SK-N-SH (cell line): ENCODE data around the gene ADCY1. TPM values are rescaled to one million over a fixed set of nuclear protein-coding genes. Genes with fewer than 3 reads are reported as not detected.

Experiments used
- CTCF ChIA-PET: fragments of 300-600, 350-600 bp; formaldehyde crosslinking; extraction: SDS; loops from one replicate; lab custom pipeline; 2021; lab: Yijun Ruan, JAX
- POLR2A ChIA-PET: fragments of 350-600 bp; sonication (Branson Sonifier 250); formaldehyde crosslinking; extraction: SDS; loops from one replicate; lab custom pipeline; 2020; ENCODE audit warnings: antibody characterized with exemption, inconsistent platforms; lab: Yijun Ruan, JAX
- DNase-seq: peaks from one replicate; pipeline ENCODE4 v3.0.0; 2012
- H2AFZ ChIP-seq: fragments of 200-600 bp; sonication (generic); 2 replicates; pipeline ENCODE4 v1.8.1; 2016; ENCODE audit warnings: antibody characterized with exemption, mild to moderate bottlenecking, low read depth
- H3F3A ChIP-seq: fragments of 200-600 bp; sonication (generic); replicated peaks from 2 replicates; pipeline ENCODE3; 2016; ENCODE audit warnings: antibody characterized with exemption, mild to moderate bottlenecking; ENCODE audit not compliant: insufficient read depth
- H3K27ac ChIP-seq, 2 experiments: fragments of 200-500 bp in 1 of 2; fragments of 200-600 bp in 1 of 2; sonication (Bioruptor generic) in 1 of 2; sonication (generic), shearing (Covaris generic) in 1 of 2; 2 replicates each; pipeline versions ENCODE4 v1.5.1 to v1.6.1; 2014 to 2016; ENCODE audit warnings: low read depth in 2 of 2, inconsistent platforms in 1 of 2, low read length in 1 of 2, mild to moderate bottlenecking in 1 of 2, mixed read lengths in 1 of 2
- H3K27me3 ChIP-seq: fragments of 200-600 bp; sonication (generic), shearing (Covaris generic); 2 replicates; pipeline ENCODE4 v1.6.1; 2016; ENCODE audit warnings: mixed run types; ENCODE audit not compliant: insufficient read depth
- H3K36me3 ChIP-seq, 2 experiments: fragments of 200-500 bp in 1 of 2; fragments of 200-600 bp in 1 of 2; sonication (Bioruptor generic) in 1 of 2; sonication (generic) in 1 of 2; replicated peaks in 1 of 2; 2 replicates each; pipeline versions ENCODE3 to v1.5.1; 2014 to 2016; ENCODE audit warnings: low read length in 1 of 2, mild to moderate bottlenecking in 1 of 2; ENCODE audit not compliant: insufficient read depth in 2 of 2, control insufficient read depth in 1 of 2
- H3K4me1 ChIP-seq, 2 experiments: fragments of 200-500 bp in 1 of 2; fragments of 200-600 bp in 1 of 2; sonication (Bioruptor generic) in 1 of 2; sonication (generic), shearing (Covaris generic) in 1 of 2; 2 replicates each; pipeline versions ENCODE4 v1.5.1 to v1.6.1; 2014 to 2016; ENCODE audit warnings: low read depth in 1 of 2, low read length in 1 of 2, mixed run types in 1 of 2; ENCODE audit not compliant: insufficient read depth in 2 of 2, control insufficient read depth in 1 of 2
- H3K4me2 ChIP-seq: fragments of 200-600 bp; sonication (generic), shearing (Covaris generic); 2 replicates; pipeline ENCODE4 v1.6.1; 2017; ENCODE audit warnings: mixed run types
- H3K4me3 ChIP-seq, 2 experiments: fragments of 200-500 bp in 1 of 2; fragments of 200-600 bp in 1 of 2; sonication (Bioruptor generic) in 1 of 2; sonication (generic), shearing (Covaris generic) in 1 of 2; 2 replicates each; pipeline versions ENCODE4 v1.5.1 to v1.8.1; 2014 to 2016; ENCODE audit warnings: low read depth in 2 of 2, inconsistent platforms in 1 of 2, low read length in 1 of 2, mild to moderate bottlenecking in 1 of 2, mixed read lengths in 1 of 2, moderate library complexity in 1 of 2
- H3K79me2 ChIP-seq: fragments of 200-600 bp; sonication (generic); 2 replicates; pipeline ENCODE4 v1.8.1; 2017; ENCODE audit warnings: mild to moderate bottlenecking; ENCODE audit not compliant: insufficient read depth
- H3K9ac ChIP-seq: fragments of 200-600 bp; sonication (generic); 2 replicates; pipeline ENCODE4 v1.6.1; 2017; ENCODE audit warnings: mixed run types
- H3K9me2 ChIP-seq: fragments of 200-600 bp; sonication (generic); 2 replicates; pipeline ENCODE4 v1.6.1; 2017; ENCODE audit warnings: mixed run types
- H3K9me3 ChIP-seq: fragments of 200-600 bp; sonication (generic); 2 replicates; pipeline ENCODE4 v1.6.1; 2017; ENCODE audit warnings: mixed run types, mild to moderate bottlenecking, moderate library complexity
- H4K20me1 ChIP-seq: fragments of 200-600 bp; sonication (generic); 2 replicates; pipeline ENCODE4 v1.6.1; 2017; ENCODE audit warnings: mild to moderate bottlenecking, mixed run types; ENCODE audit not compliant: insufficient read depth
- CHD2 ChIP-seq: fragments of 150-350 bp; IDR thresholded peaks from 2 replicates; pipeline ENCODE4 v1.6.1; 2018; ENCODE audit warnings: low read length; ENCODE audit not compliant: partially characterized antibody
- EP300 ChIP-seq, 2 experiments: IDR thresholded peaks; 2 replicates each; pipeline versions ENCODE4 v1.4.0 to v1.6.1; 2012; ENCODE audit warnings: borderline replicate concordance in 1 of 2, low read depth in 1 of 2, low read length in 1 of 2
- FOSL2 ChIP-seq: IDR thresholded peaks from 2 replicates; pipeline ENCODE4 v1.4.0; 2012; ENCODE audit warnings: low read depth, mild to moderate bottlenecking, moderate library complexity, borderline replicate concordance
- FOXJ3 ChIP-seq: sonication (generic); formaldehyde crosslinking; IDR thresholded peaks from 2 replicates; pipeline ENCODE4 v1.5.1; 2020; ENCODE audit warnings: mild to moderate bottlenecking, missing genetic modification reagents
- MEF2A ChIP-seq: IDR thresholded peaks from 2 replicates; pipeline ENCODE4 v1.4.0; 2012; ENCODE audit warnings: low read depth, borderline replicate concordance
- NFIC ChIP-seq: IDR thresholded peaks from 2 replicates; pipeline ENCODE4 v1.4.0; 2012; ENCODE audit warnings: borderline replicate concordance
- POLR2AphosphoS5 ChIP-seq: IDR thresholded peaks from 2 replicates; pipeline ENCODE4 v1.6.1; 2012; ENCODE audit warnings: low read depth, low read length
- RXRA ChIP-seq: IDR thresholded peaks from 2 replicates; pipeline ENCODE4 v1.4.0; 2012; ENCODE audit warnings: low read depth, mild to moderate bottlenecking, borderline replicate concordance
- TAF1 ChIP-seq: IDR thresholded peaks from 2 replicates; pipeline ENCODE4 v1.6.1; 2012; ENCODE audit warnings: low read depth, mild to moderate bottlenecking, low read length, moderate library complexity, borderline replicate concordance
- TEAD4 ChIP-seq: IDR thresholded peaks from 2 replicates; pipeline ENCODE4 v1.4.0; 2012; ENCODE audit warnings: mild to moderate bottlenecking, borderline replicate concordance; ENCODE audit not compliant: insufficient read depth
- YY1 ChIP-seq: IDR thresholded peaks from 2 replicates; pipeline ENCODE4 v1.4.0; 2012; ENCODE audit warnings: low read depth, mild to moderate bottlenecking
- WGBS: methylation state at CpG from one replicate; pipeline ENCODE4 v1.1.6; 2017; ENCODE audit warnings: low lambda C conversion rate; 5-methylcytosine and 5-hydroxymethylcytosine counted together
- polyA plus RNA-seq, 3 experiments: library from polyadenylated mRNA; depleted of rRNA; stranded (reverse); fragments of >200 nt; gene quantifications; 2 replicates each; pipeline ENCODE4 v1.2.3, GENCODE V29; 2012
- TF ChIP-seq, protein P1 (sequence below): IDR thresholded peaks from 2 replicates; pipeline ENCODE4 v1.6.1; 2012; ENCODE audit warnings: mild to moderate bottlenecking, low read depth, low read length, moderate library complexity
- TF ChIP-seq, protein P2 (sequence below): fragments of 150-350 bp; IDR thresholded peaks from 2 replicates; pipeline ENCODE4 v1.6.1; 2016; ENCODE audit warnings: mild to moderate bottlenecking, low read depth, low read length
- TF ChIP-seq, protein P3 (sequence below): IDR thresholded peaks from 2 replicates; pipeline ENCODE4 v1.4.0; 2012; ENCODE audit warnings: low read depth

Gene ADCY1
- polyA plus RNA-seq, 1 of the 3 experiments (the other 2 are of a cell fraction), result 0.16 TPM

DNA sequence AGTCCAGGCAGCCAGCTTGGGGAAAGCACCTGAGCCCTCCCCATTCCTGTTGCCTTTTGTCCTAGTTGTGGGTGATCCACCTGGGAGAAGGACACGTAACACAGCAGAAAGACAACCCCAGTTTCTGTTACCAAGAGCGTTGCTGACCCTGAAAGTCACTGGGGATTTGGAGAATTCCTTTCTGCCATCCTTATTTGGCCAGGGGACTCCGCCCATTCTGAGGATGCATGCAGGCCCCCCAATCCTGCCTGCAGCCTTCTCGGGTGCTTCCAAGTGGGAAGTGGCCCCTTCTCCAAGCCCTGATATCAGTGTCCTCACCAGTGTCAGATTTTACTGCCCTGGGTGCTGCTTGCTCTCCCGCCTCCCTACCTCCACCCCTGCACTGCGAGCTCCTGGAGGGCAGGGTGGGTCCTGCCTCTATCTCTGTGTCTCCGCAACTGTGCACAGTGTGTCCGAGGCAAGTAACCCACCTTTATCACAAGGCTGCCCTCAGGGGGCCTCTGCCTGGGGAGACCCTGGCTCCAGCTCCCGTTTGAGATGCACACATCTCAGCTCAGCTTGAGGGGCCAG is 9.2 kb upstream of the ADCY1 start:
- Histone ChIP-seq H4K20me1 (no peaks in the 10 kb centered on the region), H2AFZ (no peak overlapping the region), H3K9me2 (no peaks in the 10 kb centered on the region), H3K4me3 (no peak overlapping the region), H3K27me3 (no peaks in the 10 kb centered on the region), H3K4me1 (peaks cover 0 to 23% of the 10 kb centered on the region in 2 experiments; a peak in 1 of 4 replicates), H3K79me2 (no peaks in the 10 kb centered on the region), H3K36me3 (no peaks in the 10 kb centered on the region)
- ChIA-PET POLR2A (no interaction called here), CTCF (interaction anchor here (0.9 to 1.6 kb wide), 5 partner anchors 8 to 157 kb away, joined by 3 to 8 read pairs (median 3); partner anchors contain the start of gene ADCY1)
- 20% methylated on average over 8 of the region's 9 CpGs for WGBS
- DNase-seq, result no peak
- TF ChIP-seq TEAD4 (no peak), EP300 (IDR thresholded peaks at IDR 0.05; ENCODE audit: borderline replicate concordance in 1 of 2, low read depth in 1 of 2, low read length in 1 of 2) (no peak), TAF1 (no peak), POLR2AphosphoS5 (no peak), YY1 (no peak), FOXJ3 (CRISPR knock-in tag) (no peak), RXRA (no peak), NFIC (no peak), CHD2 (no peak), FOSL2 (no peak), MEF2A (no peak)
- TF ChIP-seq, protein P1, sequence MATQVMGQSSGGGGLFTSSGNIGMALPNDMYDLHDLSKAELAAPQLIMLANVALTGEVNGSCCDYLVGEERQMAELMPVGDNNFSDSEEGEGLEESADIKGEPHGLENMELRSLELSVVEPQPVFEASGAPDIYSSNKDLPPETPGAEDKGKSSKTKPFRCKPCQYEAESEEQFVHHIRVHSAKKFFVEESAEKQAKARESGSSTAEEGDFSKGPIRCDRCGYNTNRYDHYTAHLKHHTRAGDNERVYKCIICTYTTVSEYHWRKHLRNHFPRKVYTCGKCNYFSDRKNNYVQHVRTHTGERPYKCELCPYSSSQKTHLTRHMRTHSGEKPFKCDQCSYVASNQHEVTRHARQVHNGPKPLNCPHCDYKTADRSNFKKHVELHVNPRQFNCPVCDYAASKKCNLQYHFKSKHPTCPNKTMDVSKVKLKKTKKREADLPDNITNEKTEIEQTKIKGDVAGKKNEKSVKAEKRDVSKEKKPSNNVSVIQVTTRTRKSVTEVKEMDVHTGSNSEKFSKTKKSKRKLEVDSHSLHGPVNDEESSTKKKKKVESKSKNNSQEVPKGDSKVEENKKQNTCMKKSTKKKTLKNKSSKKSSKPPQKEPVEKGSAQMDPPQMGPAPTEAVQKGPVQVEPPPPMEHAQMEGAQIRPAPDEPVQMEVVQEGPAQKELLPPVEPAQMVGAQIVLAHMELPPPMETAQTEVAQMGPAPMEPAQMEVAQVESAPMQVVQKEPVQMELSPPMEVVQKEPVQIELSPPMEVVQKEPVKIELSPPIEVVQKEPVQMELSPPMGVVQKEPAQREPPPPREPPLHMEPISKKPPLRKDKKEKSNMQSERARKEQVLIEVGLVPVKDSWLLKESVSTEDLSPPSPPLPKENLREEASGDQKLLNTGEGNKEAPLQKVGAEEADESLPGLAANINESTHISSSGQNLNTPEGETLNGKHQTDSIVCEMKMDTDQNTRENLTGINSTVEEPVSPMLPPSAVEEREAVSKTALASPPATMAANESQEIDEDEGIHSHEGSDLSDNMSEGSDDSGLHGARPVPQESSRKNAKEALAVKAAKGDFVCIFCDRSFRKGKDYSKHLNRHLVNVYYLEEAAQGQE, result no peak
- TF ChIP-seq, protein P2, sequence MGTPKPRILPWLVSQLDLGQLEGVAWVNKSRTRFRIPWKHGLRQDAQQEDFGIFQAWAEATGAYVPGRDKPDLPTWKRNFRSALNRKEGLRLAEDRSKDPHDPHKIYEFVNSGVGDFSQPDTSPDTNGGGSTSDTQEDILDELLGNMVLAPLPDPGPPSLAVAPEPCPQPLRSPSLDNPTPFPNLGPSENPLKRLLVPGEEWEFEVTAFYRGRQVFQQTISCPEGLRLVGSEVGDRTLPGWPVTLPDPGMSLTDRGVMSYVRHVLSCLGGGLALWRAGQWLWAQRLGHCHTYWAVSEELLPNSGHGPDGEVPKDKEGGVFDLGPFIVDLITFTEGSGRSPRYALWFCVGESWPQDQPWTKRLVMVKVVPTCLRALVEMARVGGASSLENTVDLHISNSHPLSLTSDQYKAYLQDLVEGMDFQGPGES, result no peak
- TF ChIP-seq, protein P3, sequence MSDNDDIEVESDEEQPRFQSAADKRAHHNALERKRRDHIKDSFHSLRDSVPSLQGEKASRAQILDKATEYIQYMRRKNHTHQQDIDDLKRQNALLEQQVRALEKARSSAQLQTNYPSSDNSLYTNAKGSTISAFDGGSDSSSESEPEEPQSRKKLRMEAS, result no peak
- TF ChIP-seq, all 33 proteins: peak for 0
- Histone ChIP-seq H3K4me2 (no peak overlapping the region), H3F3A (no peaks in the 10 kb centered on the region), H3K9ac (no peak overlapping the region), H3K9me3 (no peaks in the 10 kb centered on the region), H3K27ac (peak overlapping the region in 1 of 2 experiments; percentile 24; a peak in 1 of 4 replicates)
